Stomach smooth muscle (tissue), 2 donors: ENCODE data around the gene DEPP1.

Source experiments
- H3K27ac ChIP-seq: one replicate; pipeline ENCODE4 v1.7.0; 2013; ENCODE audit warnings: mild to moderate bottlenecking, low read length, inconsistent platforms
- H3K27me3 ChIP-seq, 2 donors: one replicate each; pipeline ENCODE4 v1.7.0; 2013; ENCODE audit warnings: low read length in 2 of 2; ENCODE audit not compliant: insufficient read depth in 2 of 2, control insufficient read depth in 1 of 2
- H3K36me3 ChIP-seq, 2 donors: one replicate each; pipeline ENCODE4 v1.7.0; 2013; ENCODE audit warnings: low read length in 2 of 2; ENCODE audit not compliant: control insufficient read depth in 2 of 2, insufficient read depth in 2 of 2
- H3K4me1 ChIP-seq: one replicate; pipeline ENCODE4 v1.7.0; 2013; ENCODE audit warnings: low read length; ENCODE audit not compliant: control insufficient read depth, insufficient read depth
- H3K4me3 ChIP-seq, 2 donors: one replicate each; pipeline ENCODE4 v1.7.0; 2013; ENCODE audit warnings: low read length in 2 of 2
- H3K9ac ChIP-seq, 2 donors: one replicate each; pipeline ENCODE4 v1.7.0; 2013; ENCODE audit warnings: low read length in 2 of 2, mild to moderate bottlenecking in 1 of 2
- H3K9me3 ChIP-seq, 2 donors: one replicate each; pipeline ENCODE4 v1.7.0; 2013; ENCODE audit warnings: low read length in 2 of 2; ENCODE audit not compliant: control insufficient read depth in 2 of 2
- donor health status: healthy.
- donor health status: Pancreatic carcinoma.

Gene DEPP1

GRCh38 chr10:44992732-44993225 lies 14.2 kb upstream of the DEPP1 start:
- no peaks in the 10 kb centered on the region for H3K9me3 ChIP-seq
- peaks cover 49% of the 10 kb centered on the region for H3K4me1 ChIP-seq
- no peaks in the 10 kb centered on the region for H3K27me3 ChIP-seq
- H3K36me3 ChIP-seq: peaks cover 24 to 28% of the 10 kb centered on the region in 2 donors
- no peak overlapping the region for H3K9ac ChIP-seq
- no peak overlapping the region for H3K27ac ChIP-seq
- H3K4me3 ChIP-seq: no peak overlapping the region

GRCh38 chr10:44992070-44992731 lies 13.6 kb upstream of the DEPP1 start:
- peaks cover 44% of the 10 kb centered on the region for H3K4me1 ChIP-seq
- no peak overlapping the region for H3K9ac ChIP-seq
- H3K36me3 ChIP-seq: peaks cover 24 to 28% of the 10 kb centered on the region in 2 donors

GRCh38 chr10:44991571-44991970 lies 13.0 kb upstream of the DEPP1 start:
- Histone ChIP-seq H3K36me3 (peaks cover 24 to 28% of the 10 kb centered on the region in 2 donors), H3K4me3 (no peak overlapping the region), H3K9ac (no peak overlapping the region), H3K4me1 (peaks cover 37% of the 10 kb centered on the region), H3K27me3 (no peaks in the 10 kb centered on the region), H3K9me3 (no peaks in the 10 kb centered on the region), H3K27ac (no peak overlapping the region)

More at GRCh38 chr10:44992070-44992731, 13.6 kb upstream of the DEPP1 start:
- Histone ChIP-seq H3K4me3 (no peak overlapping the region), H3K27ac (no peak overlapping the region), H3K27me3 (no peaks in the 10 kb centered on the region), H3K9me3 (no peaks in the 10 kb centered on the region)

GRCh38 chr10:44990965-44991364 lies 12.4 kb upstream of the DEPP1 start:
- peaks cover 24 to 32% of the 10 kb centered on the region in 2 donors for H3K36me3 ChIP-seq
- no peaks in the 10 kb centered on the region for H3K27me3 ChIP-seq
- no peaks in the 10 kb centered on the region for H3K9me3 ChIP-seq
- no peak overlapping the region for H3K4me3 ChIP-seq
- no peak overlapping the region for H3K9ac ChIP-seq
- H3K27ac ChIP-seq: no peak overlapping the region
- H3K4me1 ChIP-seq: peaks cover 34% of the 10 kb centered on the region

- Histone ChIP-seq H3K27me3 (no peaks in the 10 kb centered on the region), H3K27ac (no peak overlapping the region), H3K36me3 (peaks cover 27 to 34% of the 10 kb centered on the region in 2 donors), H3K9ac (no peak overlapping the region), H3K9me3 (no peaks in the 10 kb centered on the region), H3K4me1 (peaks cover 31% of the 10 kb centered on the region), H3K4me3 (no peak overlapping the region)
Measured at GRCh38 chr10:44990302-44990655, 11.7 kb upstream of the DEPP1 start.

GRCh38 chr10:44989597-44990301 lies 11.1 kb upstream of the DEPP1 start:
- no peak overlapping the region for H3K27ac ChIP-seq
- peaks cover 31 to 38% of the 10 kb centered on the region in 2 donors for H3K36me3 ChIP-seq
- H3K4me3 ChIP-seq: no peak overlapping the region
- H3K4me1 ChIP-seq: peaks cover 31% of the 10 kb centered on the region
- H3K9ac ChIP-seq: no peak overlapping the region
- no peaks in the 10 kb centered on the region for H3K9me3 ChIP-seq
- H3K27me3 ChIP-seq: no peaks in the 10 kb centered on the region

GRCh38 chr10:44988957-44989585 lies 10.5 kb upstream of the DEPP1 start:
- no peak overlapping the region for H3K27ac ChIP-seq
- H3K4me1 ChIP-seq: peaks cover 30% of the 10 kb centered on the region
- no peak overlapping the region for H3K4me3 ChIP-seq
- H3K9me3 ChIP-seq: no peaks in the 10 kb centered on the region
- no peak overlapping the region for H3K9ac ChIP-seq
- H3K27me3 ChIP-seq: no peaks in the 10 kb centered on the region
- peaks cover 28 to 44% of the 10 kb centered on the region in 2 donors for H3K36me3 ChIP-seq

- H3K4me3 ChIP-seq: no peak overlapping the region
- no peaks in the 10 kb centered on the region for H3K9me3 ChIP-seq
- no peaks in the 10 kb centered on the region for H3K27me3 ChIP-seq
- peaks cover 36% of the 10 kb centered on the region for H3K4me1 ChIP-seq
- H3K27ac ChIP-seq: no peak overlapping the region
- peaks cover 26 to 31% of the 10 kb centered on the region in 2 donors for H3K36me3 ChIP-seq
- H3K9ac ChIP-seq: no peak overlapping the region
Measured at GRCh38 chr10:44986670-44987069, 8.1 kb upstream of the DEPP1 start.

GRCh38 chr10:44986179-44986578 lies 7.6 kb upstream of the DEPP1 start:
- peaks cover 26 to 31% of the 10 kb centered on the region in 2 donors for H3K36me3 ChIP-seq
- H3K4me1 ChIP-seq: peaks cover 39% of the 10 kb centered on the region

GRCh38 chr10:44985175-44985681 lies 6.6 kb upstream of the DEPP1 start:
- Histone ChIP-seq H3K4me1 (peaks cover 47% of the 10 kb centered on the region), H3K27me3 (no peaks in the 10 kb centered on the region), H3K36me3 (peaks cover 26 to 31% of the 10 kb centered on the region in 2 donors), H3K4me3 (no peak overlapping the region), H3K9me3 (no peaks in the 10 kb centered on the region), H3K9ac (no peak overlapping the region), H3K27ac (peak overlapping the region; percentile 37)

More at GRCh38 chr10:44986179-44986578, 7.6 kb upstream of the DEPP1 start:
- H3K27ac ChIP-seq: no peak overlapping the region
- H3K4me3 ChIP-seq: no peak overlapping the region
- no peaks in the 10 kb centered on the region for H3K9me3 ChIP-seq
- H3K9ac ChIP-seq: no peak overlapping the region
- H3K27me3 ChIP-seq: no peaks in the 10 kb centered on the region
